Measurements from ENCODE around the gene ENTPD2. TPM values are rescaled to one million over a fixed set of nuclear protein-coding genes. Genes with fewer than 3 reads are reported as not detected.

Gene ENTPD2
- total and polyA plus RNA-seq, 2 experiments from 2014 or later: 1.8 to 1.9 TPM

DNA sequence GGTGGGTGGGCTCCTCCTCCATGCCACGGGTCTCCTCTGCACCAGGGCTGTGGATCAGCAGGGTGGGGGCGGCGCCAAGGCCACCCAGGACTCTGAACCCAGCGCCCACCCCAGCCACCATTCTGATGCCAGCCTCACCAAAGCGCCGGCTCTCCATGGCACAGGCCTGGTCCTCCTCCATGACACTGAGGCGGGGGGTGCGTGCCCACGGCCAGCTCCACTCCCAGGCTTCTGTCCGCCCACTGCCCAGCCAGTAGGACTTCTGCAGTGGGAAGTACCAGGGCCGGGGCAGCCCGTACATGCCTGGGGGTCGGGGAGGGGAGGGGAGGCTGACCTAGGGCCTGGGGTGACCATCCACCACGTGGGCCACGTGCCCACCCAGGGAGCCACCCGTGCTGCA is 37.4 kb downstream of the ENTPD2 start (continued):
- TF ChIP-seq, protein P1, sequence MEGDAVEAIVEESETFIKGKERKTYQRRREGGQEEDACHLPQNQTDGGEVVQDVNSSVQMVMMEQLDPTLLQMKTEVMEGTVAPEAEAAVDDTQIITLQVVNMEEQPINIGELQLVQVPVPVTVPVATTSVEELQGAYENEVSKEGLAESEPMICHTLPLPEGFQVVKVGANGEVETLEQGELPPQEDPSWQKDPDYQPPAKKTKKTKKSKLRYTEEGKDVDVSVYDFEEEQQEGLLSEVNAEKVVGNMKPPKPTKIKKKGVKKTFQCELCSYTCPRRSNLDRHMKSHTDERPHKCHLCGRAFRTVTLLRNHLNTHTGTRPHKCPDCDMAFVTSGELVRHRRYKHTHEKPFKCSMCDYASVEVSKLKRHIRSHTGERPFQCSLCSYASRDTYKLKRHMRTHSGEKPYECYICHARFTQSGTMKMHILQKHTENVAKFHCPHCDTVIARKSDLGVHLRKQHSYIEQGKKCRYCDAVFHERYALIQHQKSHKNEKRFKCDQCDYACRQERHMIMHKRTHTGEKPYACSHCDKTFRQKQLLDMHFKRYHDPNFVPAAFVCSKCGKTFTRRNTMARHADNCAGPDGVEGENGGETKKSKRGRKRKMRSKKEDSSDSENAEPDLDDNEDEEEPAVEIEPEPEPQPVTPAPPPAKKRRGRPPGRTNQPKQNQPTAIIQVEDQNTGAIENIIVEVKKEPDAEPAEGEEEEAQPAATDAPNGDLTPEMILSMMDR (conservative IDR thresholded peaks at IDR 0.05; ENCODE audit: low read depth in 2 of 2): no peak
- no peak for TF ChIP-seq POLR2AphosphoS5 (IDR thresholded peaks at IDR 0.05; ENCODE audit: low read depth)

DNA sequence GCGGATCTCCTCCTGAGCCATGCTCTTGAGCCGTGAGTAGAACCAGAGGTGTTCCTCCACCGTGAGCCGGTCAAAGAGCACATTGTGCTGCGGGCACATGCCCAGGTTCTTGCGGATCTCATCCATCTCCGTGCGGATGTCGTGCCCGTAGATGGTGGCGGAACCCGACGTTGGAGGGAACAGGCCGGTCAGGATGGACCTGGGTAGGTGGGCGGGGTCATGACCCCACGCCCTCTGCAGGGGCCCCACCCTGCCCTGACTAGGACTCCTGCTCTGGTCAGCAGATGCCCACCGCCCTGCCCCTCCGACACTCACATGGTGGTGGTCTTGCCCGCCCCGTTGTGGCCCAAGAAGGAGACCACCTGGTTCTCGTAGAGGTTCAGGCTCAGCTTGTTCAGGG is 37.9 kb downstream of the ENTPD2 start:
- Histone ChIP-seq H3K36me3 (ENCODE audit: insufficient read depth) (no peaks in the 10 kb centered on the region), H3F3A (replicated peaks; ENCODE audit: low read depth) (no peaks in the 10 kb centered on the region), H3K9me2 (ENCODE audit: insufficient read depth) (no peaks in the 10 kb centered on the region), H3K4me3 (no peak overlapping the region), H4K20me1 (replicated peaks; ENCODE audit: insufficient read depth) (no peaks in the 10 kb centered on the region), H3K4me2 (no peak overlapping the region), H3K79me2 (replicated peaks; ENCODE audit: insufficient read depth) (no peaks in the 10 kb centered on the region), H3K27me3 (ENCODE audit: insufficient read depth) (no peaks in the 10 kb centered on the region), H2AFZ (no peak overlapping the region), H3K4me1 (ENCODE audit: insufficient read depth) (no peaks in the 10 kb centered on the region), H3K27ac (ENCODE audit: low read depth) (no peak overlapping the region)
- Mint-ChIP-seq H3K27me3 (ENCODE audit: insufficient read depth, low read depth, poor library complexity) (peaks cover 4% of the 10 kb centered on the region), H3K9me3 (no peaks in the 10 kb centered on the region), H3K4me1 (no peaks in the 10 kb centered on the region), H3K4me3 (no peak overlapping the region), H3K36me3 (ENCODE audit: low read depth) (peaks cover 2% of the 10 kb centered on the region; the same call in 1 of the 3 replicates), H3K27ac (no peak overlapping the region)
- TF ChIP-seq NANOG (IDR thresholded peaks at IDR 0.05; ENCODE audit: borderline replicate concordance) (no peak), CREB1 (CRISPR knock-in tag; IDR thresholded peaks at IDR 0.05; ENCODE audit: low read depth) (no peak), POLR2AphosphoS5 (IDR thresholded peaks at IDR 0.05; ENCODE audit: low read depth) (no peak), STAT1 (IDR thresholded peaks at IDR 0.05; ENCODE audit: unreplicated experiment) (no peak), EZH2 (IDR thresholded peaks at IDR 0.05; ENCODE audit: low read depth, unreplicated experiment) (no peak), JUNB (IDR thresholded peaks at IDR 0.05; ENCODE audit: unreplicated experiment) (no peak)
- TF ChIP-seq, protein P2, sequence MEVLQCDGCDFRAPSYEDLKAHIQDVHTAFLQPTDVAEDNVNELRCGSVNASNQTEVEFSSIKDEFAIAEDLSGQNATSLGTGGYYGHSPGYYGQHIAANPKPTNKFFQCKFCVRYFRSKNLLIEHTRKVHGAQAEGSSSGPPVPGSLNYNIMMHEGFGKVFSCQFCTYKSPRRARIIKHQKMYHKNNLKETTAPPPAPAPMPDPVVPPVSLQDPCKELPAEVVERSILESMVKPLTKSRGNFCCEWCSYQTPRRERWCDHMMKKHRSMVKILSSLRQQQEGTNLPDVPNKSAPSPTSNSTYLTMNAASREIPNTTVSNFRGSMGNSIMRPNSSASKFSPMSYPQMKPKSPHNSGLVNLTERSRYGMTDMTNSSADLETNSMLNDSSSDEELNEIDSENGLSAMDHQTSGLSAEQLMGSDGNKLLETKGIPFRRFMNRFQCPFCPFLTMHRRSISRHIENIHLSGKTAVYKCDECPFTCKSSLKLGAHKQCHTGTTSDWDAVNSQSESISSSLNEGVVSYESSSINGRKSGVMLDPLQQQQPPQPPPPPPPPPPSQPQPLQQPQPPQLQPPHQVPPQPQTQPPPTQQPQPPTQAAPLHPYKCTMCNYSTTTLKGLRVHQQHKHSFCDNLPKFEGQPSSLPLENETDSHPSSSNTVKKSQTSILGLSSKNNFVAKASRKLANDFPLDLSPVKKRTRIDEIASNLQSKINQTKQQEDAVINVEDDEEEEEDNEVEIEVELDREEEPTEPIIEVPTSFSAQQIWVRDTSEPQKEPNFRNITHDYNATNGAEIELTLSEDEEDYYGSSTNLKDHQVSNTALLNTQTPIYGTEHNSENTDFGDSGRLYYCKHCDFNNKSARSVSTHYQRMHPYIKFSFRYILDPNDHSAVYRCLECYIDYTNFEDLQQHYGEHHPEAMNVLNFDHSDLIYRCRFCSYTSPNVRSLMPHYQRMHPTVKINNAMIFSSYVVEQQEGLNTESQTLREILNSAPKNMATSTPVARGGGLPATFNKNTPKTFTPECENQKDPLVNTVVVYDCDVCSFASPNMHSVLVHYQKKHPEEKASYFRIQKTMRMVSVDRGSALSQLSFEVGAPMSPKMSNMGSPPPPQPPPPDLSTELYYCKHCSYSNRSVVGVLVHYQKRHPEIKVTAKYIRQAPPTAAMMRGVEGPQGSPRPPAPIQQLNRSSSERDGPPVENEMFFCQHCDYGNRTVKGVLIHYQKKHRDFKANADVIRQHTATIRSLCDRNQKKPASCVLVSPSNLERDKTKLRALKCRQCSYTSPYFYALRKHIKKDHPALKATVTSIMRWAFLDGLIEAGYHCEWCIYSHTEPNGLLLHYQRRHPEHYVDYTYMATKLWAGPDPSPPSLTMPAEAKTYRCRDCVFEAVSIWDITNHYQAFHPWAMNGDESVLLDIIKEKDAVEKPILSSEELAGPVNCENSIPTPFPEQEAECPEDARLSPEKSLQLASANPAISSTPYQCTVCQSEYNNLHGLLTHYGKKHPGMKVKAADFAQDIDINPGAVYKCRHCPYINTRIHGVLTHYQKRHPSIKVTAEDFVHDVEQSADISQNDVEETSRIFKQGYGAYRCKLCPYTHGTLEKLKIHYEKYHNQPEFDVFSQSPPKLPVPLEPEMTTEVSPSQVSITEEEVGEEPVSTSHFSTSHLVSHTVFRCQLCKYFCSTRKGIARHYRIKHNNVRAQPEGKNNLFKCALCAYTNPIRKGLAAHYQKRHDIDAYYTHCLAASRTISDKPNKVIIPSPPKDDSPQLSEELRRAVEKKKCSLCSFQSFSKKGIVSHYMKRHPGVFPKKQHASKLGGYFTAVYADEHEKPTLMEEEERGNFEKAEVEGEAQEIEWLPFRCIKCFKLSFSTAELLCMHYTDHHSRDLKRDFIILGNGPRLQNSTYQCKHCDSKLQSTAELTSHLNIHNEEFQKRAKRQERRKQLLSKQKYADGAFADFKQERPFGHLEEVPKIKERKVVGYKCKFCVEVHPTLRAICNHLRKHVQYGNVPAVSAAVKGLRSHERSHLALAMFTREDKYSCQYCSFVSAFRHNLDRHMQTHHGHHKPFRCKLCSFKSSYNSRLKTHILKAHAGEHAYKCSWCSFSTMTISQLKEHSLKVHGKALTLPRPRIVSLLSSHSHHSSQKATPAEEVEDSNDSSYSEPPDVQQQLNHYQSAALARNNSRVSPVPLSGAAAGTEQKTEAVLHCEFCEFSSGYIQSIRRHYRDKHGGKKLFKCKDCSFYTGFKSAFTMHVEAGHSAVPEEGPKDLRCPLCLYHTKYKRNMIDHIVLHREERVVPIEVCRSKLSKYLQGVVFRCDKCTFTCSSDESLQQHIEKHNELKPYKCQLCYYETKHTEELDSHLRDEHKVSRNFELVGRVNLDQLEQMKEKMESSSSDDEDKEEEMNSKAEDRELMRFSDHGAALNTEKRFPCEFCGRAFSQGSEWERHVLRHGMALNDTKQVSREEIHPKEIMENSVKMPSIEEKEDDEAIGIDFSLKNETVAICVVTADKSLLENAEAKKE (CRISPR knock-in tag; IDR thresholded peaks at IDR 0.05): no peak
- TF ChIP-seq, protein P1 (conservative IDR thresholded peaks at IDR 0.05; ENCODE audit: low read depth in 2 of 2): no peak
- ATAC-seq (no peak), DNase-seq (ENCODE audit: low spot score) (no peak)
